Tibial nerve (tissue), 4 donors: Measurements from ENCODE around the gene FAAP20. TPM values are rescaled to one million over a fixed set of nuclear protein-coding genes. Genes with fewer than 3 reads are reported as not detected.

Source experiments
- DNase-seq, 2 donors: peaks; one replicate each; pipeline ENCODE4 v3.0.0-alpha.2; 2019; ENCODE audit warnings: low spot score in 2 of 2
- H3K27ac ChIP-seq, 4 donors: fragments of 200-600 bp; sonication (generic) in 3 of 4; one replicate each; pipeline ENCODE4 v1.5.1; 2017 to 2019; ENCODE audit warnings: mild to moderate bottlenecking in 1 of 4
- H3K27me3 ChIP-seq, 2 donors: fragments of 200-600 bp; sonication (generic) in 1 of 2; one replicate each; pipeline versions ENCODE4 v1.5.1 to v1.6.0; 2017 to 2019
- H3K36me3 ChIP-seq, 3 donors: fragments of 200-600 bp; sonication (generic); one replicate each; pipeline ENCODE4 v1.5.1; 2018 to 2019
- H3K4me1 ChIP-seq, 4 donors: fragments of 200-600 bp; sonication (generic) in 3 of 4; one replicate each; pipeline ENCODE4 v1.5.1; 2017 to 2019
- H3K4me3 ChIP-seq, 4 donors: fragments of 200-600 bp; sonication (generic) in 3 of 4; one replicate each; pipeline ENCODE4 v1.5.1; 2017 to 2019; ENCODE audit warnings: mild to moderate bottlenecking in 1 of 4, moderate library complexity in 1 of 4
- H3K9me3 ChIP-seq, 4 donors: fragments of 200-600 bp; sonication (generic) in 3 of 4; one replicate each; pipeline ENCODE4 v1.5.1; 2017 to 2019
- CTCF ChIP-seq, 5 experiments: fragments of 200-600 bp in 3 of 5; fragments of 450-650 bp in 2 of 5; sonication (generic) in 3 of 5; IDR thresholded peaks; one replicate each; pipeline ENCODE4 v1.5.1; 2016 to 2019; ENCODE audit warnings: antibody characterized with exemption in 5 of 5, mild to moderate bottlenecking in 3 of 5, moderate library complexity in 2 of 5
- EP300 ChIP-seq, 2 donors: sonication (generic); formaldehyde crosslinking; IDR thresholded peaks; one replicate each; pipeline ENCODE4 v1.6.1; 2017; ENCODE audit warnings: antibody characterized with exemption in 2 of 2, mild to moderate bottlenecking in 1 of 2
- POLR2A ChIP-seq, 2 donors: fragments of 450-650 bp; IDR thresholded peaks; one replicate each; pipeline ENCODE4 v1.6.1; 2017; ENCODE audit warnings: antibody characterized with exemption in 2 of 2, mild to moderate bottlenecking in 2 of 2, moderate library complexity in 2 of 2
- WGBS, 2 donors: methylation state at CpG; one replicate each; pipeline ENCODE4 v1.1.5; 2018; 5-methylcytosine and 5-hydroxymethylcytosine counted together
- total RNA-seq, 4 donors: library from RNA; depleted of rRNA; stranded (reverse); fragments of >200 nt; gene quantifications; one replicate each; pipeline ENCODE4 v1.1.0, GENCODE V29; 2016

FAAP20 gene
- total RNA-seq, 4 donors from 2014 or later, result 32.8 to 60.9 (median 47.3) TPM

GRCh38 chr1:2236695-2237677 lies 42.4 kb upstream of the FAAP20 start:
- TF ChIP-seq CTCF (IDR thresholded peaks at IDR 0.05), result no peak
- no peak for TF ChIP-seq POLR2A (IDR thresholded peaks at IDR 0.05)
- H3K27me3 ChIP-seq, result no peaks in the 10 kb centered on the region
- H3K4me1 ChIP-seq, result peaks cover 3 to 100% (median 94%) of the 10 kb centered on the region in 4 donors
- peak overlapping the region in 1 of 4 donors; percentile 0 for H3K4me3 ChIP-seq
- H3K9me3 ChIP-seq, result no peaks in the 10 kb centered on the region
- peak overlapping the region in 3 of 4 donors; percentile 24 to 92 (median 81) for H3K27ac ChIP-seq
- 64 to 69% methylated on average over 27 to 28 of the region's 28 CpGs for WGBS, 2 donors
- DNase-seq, result no peak
- peaks cover 0 to 5% (median 0%) of the 10 kb centered on the region in 3 donors for H3K36me3 ChIP-seq

GRCh38 chr1:2235300-2235998 lies 40.9 kb upstream of the FAAP20 start:
- no peak for DNase-seq
- H3K27ac ChIP-seq, result peak overlapping the region; percentile 44 to 92 (median 82)
- no peak overlapping the region for H3K4me3 ChIP-seq
- H3K27me3 ChIP-seq, result no peaks in the 10 kb centered on the region
- no peak for TF ChIP-seq CTCF (IDR thresholded peaks at IDR 0.05)
- TF ChIP-seq POLR2A (IDR thresholded peaks at IDR 0.05), result no peak
- TF ChIP-seq EP300 (IDR thresholded peaks at IDR 0.05), result no peak
- no peaks in the 10 kb centered on the region for H3K9me3 ChIP-seq
- no peaks in the 10 kb centered on the region for H3K36me3 ChIP-seq
- WGBS, 2 donors, result 78 to 79% methylated on average over 22 of the region's 22 CpGs
- H3K4me1 ChIP-seq, result peaks cover 3 to 99% (median 94%) of the 10 kb centered on the region in 4 donors

GRCh38 chr1:2234762-2235113 lies 40.2 kb upstream of the FAAP20 start:
- 21 to 25% methylated on average over 4 of the region's 4 CpGs for WGBS, 2 donors
- H3K4me3 ChIP-seq, result peak overlapping the region in 1 of 4 donors; percentile 60
- H3K4me1 ChIP-seq, result peaks cover 3 to 94% (median 90%) of the 10 kb centered on the region in 4 donors

GRCh38 chr1:2233997-2234761 lies 39.6 kb upstream of the FAAP20 start:
- Histone ChIP-seq H3K4me1 (peaks cover 3 to 91% (median 86%) of the 10 kb centered on the region in 4 donors), H3K9me3 (no peaks in the 10 kb centered on the region), H3K27ac (peak overlapping the region; percentile 44 to 92 (median 82)), H3K4me3 (peak overlapping the region in 3 of 4 donors; percentile 24 to 60 (median 27)), H3K27me3 (no peaks in the 10 kb centered on the region), H3K36me3 (no peaks in the 10 kb centered on the region)
- WGBS, 2 donors, result 3 to 6% methylated on average over 25 of the region's 27 CpGs
- TF ChIP-seq EP300 (IDR thresholded peaks at IDR 0.05) (peak; percentile 91 to 98), CTCF (IDR thresholded peaks at IDR 0.05) (peak in 1 of 5 experiments; percentile 22), POLR2A (IDR thresholded peaks at IDR 0.05) (peak; percentile 1 to 40)
- DNase-seq, result peak; percentile 90 to 94

More at GRCh38 chr1:2234762-2235113, 40.2 kb upstream of the FAAP20 start:
- TF ChIP-seq CTCF (IDR thresholded peaks at IDR 0.05), result no peak
- TF ChIP-seq EP300 (IDR thresholded peaks at IDR 0.05), result no peak
- TF ChIP-seq POLR2A (IDR thresholded peaks at IDR 0.05), result no peak
- peak overlapping the region; percentile 44 to 92 (median 82) for H3K27ac ChIP-seq
- H3K27me3 ChIP-seq, result no peaks in the 10 kb centered on the region
- H3K36me3 ChIP-seq, result no peaks in the 10 kb centered on the region
- DNase-seq, result no peak
- no peaks in the 10 kb centered on the region for H3K9me3 ChIP-seq
